Liver (tissue), 3 donors: ENCODE results near the gene GMDS.

ENCODE experiments used
- FOXA1 ChIP-seq: IDR thresholded peaks from 2 replicates; pipeline ENCODE4 v1.6.1; 2016; ENCODE audit warnings: antibody characterized with exemption
- GABPA ChIP-seq, 2 donors: IDR thresholded peaks in 1 of 2; conservative IDR thresholded peaks in 1 of 2; 2 replicates each; pipeline ENCODE4 v1.6.1; 2016; ENCODE audit warnings: antibody characterized with exemption in 2 of 2, mild to moderate bottlenecking in 1 of 2, moderate library complexity in 1 of 2
- HNF4G ChIP-seq: IDR thresholded peaks from 2 replicates; pipeline ENCODE4 v1.6.1; 2016; ENCODE audit warnings: antibody characterized with exemption
- RAD21 ChIP-seq, 2 donors: IDR thresholded peaks; 2 replicates each; pipeline ENCODE4 v1.6.1; 2016; ENCODE audit warnings: antibody characterized with exemption in 2 of 2, mild to moderate bottlenecking in 2 of 2
- SP1 ChIP-seq: IDR thresholded peaks from 2 replicates; pipeline ENCODE4 v1.6.1; 2018; ENCODE audit warnings: antibody characterized with exemption, mild to moderate bottlenecking
- TAF1 ChIP-seq: conservative IDR thresholded peaks from 2 replicates; pipeline ENCODE4 v1.6.1; 2016; ENCODE audit warnings: antibody characterized with exemption, mild to moderate bottlenecking
- YY1 ChIP-seq: IDR thresholded peaks from 2 replicates; pipeline ENCODE4 v1.6.1; 2016; ENCODE audit warnings: antibody characterized with exemption, mild to moderate bottlenecking
- TF ChIP-seq, protein P1 (sequence below): IDR thresholded peaks from 2 replicates; pipeline ENCODE4 v1.6.1; 2016; ENCODE audit warnings: antibody characterized with exemption
- TF ChIP-seq, protein P2 (sequence below): fragments of 150-350 bp; IDR thresholded peaks from 2 replicates; pipeline ENCODE4 v1.5.1; 2017; ENCODE audit warnings: improper control_type of control experiment, low read depth, low read length; ENCODE audit not compliant: missing input control
- TF ChIP-seq, protein P3 (sequence below): IDR thresholded peaks from 2 replicates; pipeline ENCODE4 v1.6.1; 2016; ENCODE audit warnings: antibody characterized with exemption, mild to moderate bottlenecking
- TF ChIP-seq, protein P4 (sequence below): IDR thresholded peaks from 2 replicates; pipeline ENCODE4 v1.6.1; 2016; ENCODE audit warnings: antibody characterized with exemption
- donor health status: healthy.
- donor health status: healthy.

DNA sequence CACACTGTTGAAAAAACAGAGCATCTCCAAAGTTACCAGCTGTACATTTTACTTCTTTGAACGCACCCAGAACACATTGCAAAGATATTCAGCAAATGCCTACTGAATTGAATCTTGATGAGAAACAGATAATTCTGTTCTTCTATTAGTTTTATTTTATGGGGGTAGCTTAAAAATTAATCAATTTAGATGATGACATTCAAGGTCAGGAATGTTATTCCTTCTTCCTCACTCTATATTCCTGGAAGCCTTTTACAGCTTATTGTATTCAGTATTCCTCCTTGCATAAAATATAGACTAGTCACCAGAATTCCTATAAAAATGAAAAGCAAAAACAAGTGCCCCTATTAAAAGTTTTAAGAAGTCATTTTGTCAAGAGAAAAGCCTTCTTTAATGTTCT lies 21.4 kb upstream of the GMDS start:
- TF ChIP-seq, protein P1, sequence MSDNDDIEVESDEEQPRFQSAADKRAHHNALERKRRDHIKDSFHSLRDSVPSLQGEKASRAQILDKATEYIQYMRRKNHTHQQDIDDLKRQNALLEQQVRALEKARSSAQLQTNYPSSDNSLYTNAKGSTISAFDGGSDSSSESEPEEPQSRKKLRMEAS, result no peak
- TF ChIP-seq, protein P2, sequence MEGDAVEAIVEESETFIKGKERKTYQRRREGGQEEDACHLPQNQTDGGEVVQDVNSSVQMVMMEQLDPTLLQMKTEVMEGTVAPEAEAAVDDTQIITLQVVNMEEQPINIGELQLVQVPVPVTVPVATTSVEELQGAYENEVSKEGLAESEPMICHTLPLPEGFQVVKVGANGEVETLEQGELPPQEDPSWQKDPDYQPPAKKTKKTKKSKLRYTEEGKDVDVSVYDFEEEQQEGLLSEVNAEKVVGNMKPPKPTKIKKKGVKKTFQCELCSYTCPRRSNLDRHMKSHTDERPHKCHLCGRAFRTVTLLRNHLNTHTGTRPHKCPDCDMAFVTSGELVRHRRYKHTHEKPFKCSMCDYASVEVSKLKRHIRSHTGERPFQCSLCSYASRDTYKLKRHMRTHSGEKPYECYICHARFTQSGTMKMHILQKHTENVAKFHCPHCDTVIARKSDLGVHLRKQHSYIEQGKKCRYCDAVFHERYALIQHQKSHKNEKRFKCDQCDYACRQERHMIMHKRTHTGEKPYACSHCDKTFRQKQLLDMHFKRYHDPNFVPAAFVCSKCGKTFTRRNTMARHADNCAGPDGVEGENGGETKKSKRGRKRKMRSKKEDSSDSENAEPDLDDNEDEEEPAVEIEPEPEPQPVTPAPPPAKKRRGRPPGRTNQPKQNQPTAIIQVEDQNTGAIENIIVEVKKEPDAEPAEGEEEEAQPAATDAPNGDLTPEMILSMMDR, result no peak
- TF ChIP-seq GABPA (IDR thresholded peaks at IDR 0.05 in 1 of 2, conservative IDR thresholded peaks at IDR 0.05 in 1 of 2) (no peak), YY1 (no peak), TAF1 (no peak), RAD21 (IDR thresholded peaks at IDR 0.05) (no peak), FOXA1 (no peak), SP1 (no peak), HNF4G (no peak)
- TF ChIP-seq, protein P3, sequence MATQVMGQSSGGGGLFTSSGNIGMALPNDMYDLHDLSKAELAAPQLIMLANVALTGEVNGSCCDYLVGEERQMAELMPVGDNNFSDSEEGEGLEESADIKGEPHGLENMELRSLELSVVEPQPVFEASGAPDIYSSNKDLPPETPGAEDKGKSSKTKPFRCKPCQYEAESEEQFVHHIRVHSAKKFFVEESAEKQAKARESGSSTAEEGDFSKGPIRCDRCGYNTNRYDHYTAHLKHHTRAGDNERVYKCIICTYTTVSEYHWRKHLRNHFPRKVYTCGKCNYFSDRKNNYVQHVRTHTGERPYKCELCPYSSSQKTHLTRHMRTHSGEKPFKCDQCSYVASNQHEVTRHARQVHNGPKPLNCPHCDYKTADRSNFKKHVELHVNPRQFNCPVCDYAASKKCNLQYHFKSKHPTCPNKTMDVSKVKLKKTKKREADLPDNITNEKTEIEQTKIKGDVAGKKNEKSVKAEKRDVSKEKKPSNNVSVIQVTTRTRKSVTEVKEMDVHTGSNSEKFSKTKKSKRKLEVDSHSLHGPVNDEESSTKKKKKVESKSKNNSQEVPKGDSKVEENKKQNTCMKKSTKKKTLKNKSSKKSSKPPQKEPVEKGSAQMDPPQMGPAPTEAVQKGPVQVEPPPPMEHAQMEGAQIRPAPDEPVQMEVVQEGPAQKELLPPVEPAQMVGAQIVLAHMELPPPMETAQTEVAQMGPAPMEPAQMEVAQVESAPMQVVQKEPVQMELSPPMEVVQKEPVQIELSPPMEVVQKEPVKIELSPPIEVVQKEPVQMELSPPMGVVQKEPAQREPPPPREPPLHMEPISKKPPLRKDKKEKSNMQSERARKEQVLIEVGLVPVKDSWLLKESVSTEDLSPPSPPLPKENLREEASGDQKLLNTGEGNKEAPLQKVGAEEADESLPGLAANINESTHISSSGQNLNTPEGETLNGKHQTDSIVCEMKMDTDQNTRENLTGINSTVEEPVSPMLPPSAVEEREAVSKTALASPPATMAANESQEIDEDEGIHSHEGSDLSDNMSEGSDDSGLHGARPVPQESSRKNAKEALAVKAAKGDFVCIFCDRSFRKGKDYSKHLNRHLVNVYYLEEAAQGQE, result no peak
- TF ChIP-seq, protein P4, sequence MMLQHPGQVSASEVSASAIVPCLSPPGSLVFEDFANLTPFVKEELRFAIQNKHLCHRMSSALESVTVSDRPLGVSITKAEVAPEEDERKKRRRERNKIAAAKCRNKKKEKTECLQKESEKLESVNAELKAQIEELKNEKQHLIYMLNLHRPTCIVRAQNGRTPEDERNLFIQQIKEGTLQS, result no peak
